Stimulated activated CD4-positive, alpha-beta T cell treated with anti-CD3 and anti-CD28 coated beads, Interleukin-1b, Interleukin-23, amount 100 ng/mL, for 1 hour (primary cell): ENCODE data around the gene CD96.
"Not testable (repeated sequence)": the region's sequence is repeated elsewhere in the genome, so short reads cannot be mapped to it uniquely, and the experiment has no call there.

Experiments used
- DNase-seq, 2 donors: peaks; one replicate each; pipeline ENCODE4 v3.0.0-alpha.2; 2020; ENCODE audit warnings: low read depth in 2 of 2

CD96 gene

DNA sequence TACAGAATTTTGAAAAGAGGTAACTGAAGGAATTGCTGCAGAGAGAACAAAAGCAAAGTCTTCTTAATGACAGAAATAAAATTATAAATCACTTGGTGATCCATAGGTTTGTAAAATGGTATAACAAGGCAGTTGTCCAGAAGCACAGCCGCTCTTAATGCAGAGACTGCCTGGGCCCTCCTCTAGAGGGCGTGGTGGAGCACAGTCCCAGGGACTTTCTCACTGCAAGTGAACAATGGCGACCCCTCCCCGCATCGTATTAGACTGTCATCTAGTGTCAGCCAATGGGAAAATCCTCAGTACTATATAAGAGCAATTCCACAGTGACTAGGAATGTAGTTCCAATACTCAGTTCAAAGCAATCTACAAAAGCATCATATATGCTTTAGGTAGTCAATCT lies 79.5 kb downstream of the CD96 start:
- DNase-seq: no peak

DNA sequence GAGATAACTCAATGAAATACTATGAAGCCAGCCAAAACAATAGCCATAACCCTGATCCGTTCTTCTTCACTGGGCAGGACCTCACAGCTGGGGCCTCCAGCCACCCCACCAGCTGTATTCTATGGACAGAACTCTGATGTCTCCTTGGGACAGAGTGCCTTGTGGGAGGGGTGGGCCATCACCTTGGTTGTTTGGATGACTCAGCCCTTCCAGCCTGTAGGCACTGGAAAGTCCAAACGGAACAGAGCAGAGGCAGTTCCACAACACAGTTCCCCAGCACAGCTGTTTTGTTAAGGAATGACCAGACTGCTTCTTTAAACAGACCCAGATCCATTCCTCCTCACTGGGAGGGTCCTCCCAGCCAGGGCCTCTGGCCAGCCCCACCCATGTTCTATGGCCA lies 85.1 kb downstream of the CD96 start:
- no peak for DNase-seq

DNA sequence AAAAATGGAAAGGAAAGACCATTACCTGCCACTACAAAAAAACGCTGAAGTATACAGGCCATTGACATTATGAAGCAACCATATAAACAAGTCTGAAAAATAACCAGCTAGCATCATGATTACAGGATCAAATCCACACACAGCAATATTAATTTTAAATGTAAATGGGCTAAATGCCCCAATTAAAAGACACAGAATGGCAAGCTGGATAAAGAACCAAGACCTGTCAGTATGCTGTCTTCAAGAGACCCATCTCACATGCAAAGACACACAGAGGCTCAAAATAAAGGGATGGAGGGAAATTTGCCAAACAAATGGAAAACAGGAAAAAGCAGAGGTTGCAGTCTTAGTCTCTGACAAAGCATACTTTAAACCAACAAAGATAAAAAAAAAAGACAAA lies 87.0 kb downstream of the CD96 start:
- DNase-seq: not testable (repeated sequence)

DNA sequence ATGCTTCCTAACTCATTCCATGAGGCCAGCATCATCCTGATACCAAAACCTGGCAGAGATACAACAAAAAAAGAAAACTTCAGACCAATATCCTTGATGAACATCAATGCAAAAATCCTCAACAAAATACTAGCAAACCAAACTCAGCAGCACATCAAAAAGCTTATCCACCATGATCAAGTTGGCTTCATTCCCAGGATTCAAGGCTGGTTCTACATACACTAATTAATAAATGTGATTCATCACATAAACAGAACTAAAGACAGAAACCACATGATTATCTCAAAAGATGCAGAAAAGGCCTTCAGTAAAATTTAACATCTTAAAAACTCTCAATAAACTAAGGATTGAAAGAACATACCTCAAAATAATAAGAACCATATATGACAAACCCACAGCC lies 88.6 kb downstream of the CD96 start:
- not testable (repeated sequence) for DNase-seq

DNA sequence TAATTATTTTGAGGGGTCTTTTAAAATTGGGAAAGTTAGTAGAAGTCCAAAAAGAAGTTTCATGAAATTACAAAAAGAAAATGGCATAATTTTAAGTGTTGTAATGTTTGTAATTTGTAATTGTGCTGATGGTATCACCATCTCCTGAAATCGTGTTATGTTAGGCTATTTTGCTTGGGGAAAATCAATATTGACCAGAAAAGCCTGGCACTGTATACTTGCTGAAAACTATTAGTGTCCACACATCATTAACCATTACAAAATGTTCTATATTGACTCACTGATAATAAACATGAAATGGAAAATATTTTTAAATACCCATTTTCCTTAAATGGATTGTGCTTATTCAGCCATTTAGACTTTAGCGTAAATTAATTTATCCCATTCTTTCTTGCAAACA lies 93.4 kb downstream of the CD96 start:
- no peak for DNase-seq

DNA sequence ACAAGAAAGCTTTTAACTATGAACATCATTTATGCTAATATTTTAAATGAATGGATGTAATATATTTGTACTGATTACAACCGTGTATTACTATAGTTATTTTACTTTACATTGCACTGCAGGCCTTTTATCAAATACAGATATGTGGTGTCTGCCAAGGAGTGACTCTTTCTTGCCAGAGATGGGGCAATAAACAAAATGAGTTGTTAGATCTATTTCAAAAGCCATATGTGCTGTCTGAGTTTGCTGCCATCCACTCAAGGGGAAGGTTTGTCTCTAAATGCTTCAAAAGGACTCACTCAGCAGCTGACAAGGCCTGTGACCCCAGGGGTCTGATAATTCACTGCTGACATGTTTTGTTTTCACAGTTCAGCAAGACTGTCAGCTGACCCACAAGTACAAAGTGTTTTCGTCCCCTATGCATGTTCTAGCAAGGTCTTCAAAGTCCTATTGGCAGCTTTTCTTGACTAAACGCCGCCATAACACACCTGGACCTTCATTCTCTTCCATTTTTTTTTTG lies 94.4 kb downstream of the CD96 start:
- no peak for DNase-seq

DNA sequence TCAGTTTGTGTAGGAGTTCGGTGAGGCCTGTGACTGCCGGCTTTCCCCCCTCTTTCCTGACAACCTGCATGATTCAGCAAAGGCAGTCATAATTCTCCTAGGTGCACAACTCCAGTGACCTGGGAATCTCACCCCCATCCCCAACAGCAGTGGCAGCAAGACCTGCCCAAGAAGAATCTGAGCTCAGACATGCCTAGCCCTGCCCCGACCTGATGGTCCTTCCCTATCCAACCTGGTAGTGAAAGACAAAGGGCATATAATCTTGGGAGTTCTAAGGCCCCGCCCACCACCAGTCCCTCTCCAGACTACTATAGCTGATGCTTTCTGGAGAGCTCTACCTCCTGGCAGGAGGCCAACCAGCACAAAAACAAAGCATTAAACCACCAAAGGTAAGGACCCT lies 97.3 kb downstream of the CD96 start:
- no peak for DNase-seq

DNA sequence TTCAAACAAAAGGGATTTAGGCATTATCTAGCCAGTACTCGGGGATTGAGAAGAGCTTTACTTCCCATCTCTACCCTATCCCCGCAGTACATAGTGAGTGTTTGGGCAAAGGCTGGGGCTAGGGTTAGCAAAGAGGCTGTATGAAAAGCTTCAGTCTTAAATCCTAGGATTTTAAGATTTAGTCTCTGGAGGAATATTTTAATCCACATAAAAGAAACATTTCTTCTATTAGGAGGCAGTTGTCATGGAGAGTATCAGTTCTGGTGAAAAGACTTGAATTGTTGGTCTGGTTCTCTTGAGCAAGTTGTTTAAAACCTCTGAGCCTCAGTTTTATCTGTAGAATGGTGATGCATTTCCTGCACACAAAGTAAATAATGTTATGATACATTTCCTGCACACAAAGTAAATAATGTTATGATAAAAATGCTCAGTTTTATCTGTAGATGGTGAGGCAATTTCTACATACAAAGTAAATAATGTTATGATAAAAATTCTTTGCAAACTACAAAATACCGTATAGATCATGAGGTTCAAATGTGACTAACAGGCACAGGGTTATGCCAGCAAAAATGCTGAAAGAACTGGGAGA lies 107.1 kb downstream of the CD96 start:
- DNase-seq: no peak

DNA sequence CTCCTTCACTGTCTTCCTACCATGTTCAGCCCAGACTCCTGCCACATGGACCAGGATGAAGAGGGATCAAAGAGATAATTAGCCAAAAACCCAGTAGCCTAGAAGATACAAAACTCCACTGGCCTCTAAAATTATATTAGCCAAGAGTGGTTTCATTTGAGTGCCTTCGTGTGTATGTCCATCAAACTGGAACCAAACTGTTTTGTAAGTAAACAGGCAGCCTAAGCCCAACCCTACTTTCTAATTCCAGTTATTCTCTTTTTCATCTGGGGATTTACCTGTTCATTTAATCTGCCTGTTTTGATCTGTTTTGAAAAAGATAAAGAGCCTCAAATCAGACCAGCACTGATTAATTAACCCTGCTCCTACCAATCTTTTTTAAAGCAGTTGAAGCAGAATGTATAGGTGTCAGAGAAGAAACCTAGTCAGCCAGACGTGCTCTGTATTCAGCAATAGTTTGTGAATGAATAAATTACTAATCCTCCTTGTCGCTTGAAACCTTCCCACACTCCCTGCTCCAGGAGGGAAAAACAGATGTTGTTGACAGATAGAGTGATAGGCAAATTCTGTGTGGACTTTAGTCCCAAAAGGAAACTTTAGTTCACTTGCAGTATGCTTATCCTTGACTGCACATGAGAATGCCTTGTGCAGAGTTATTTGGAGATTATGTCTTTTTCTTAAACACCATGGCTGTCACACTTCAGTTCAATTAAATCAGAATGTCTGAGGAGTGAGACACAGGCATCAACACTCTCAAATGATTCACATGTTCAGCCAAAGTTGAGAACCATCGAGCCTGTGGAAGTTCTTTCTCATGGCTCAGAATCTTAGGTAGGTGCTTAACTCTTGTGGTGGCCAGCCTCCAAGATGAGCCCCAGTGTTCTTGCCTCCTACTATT lies 108.6 kb downstream of the CD96 start:
- no peak for DNase-seq

DNA sequence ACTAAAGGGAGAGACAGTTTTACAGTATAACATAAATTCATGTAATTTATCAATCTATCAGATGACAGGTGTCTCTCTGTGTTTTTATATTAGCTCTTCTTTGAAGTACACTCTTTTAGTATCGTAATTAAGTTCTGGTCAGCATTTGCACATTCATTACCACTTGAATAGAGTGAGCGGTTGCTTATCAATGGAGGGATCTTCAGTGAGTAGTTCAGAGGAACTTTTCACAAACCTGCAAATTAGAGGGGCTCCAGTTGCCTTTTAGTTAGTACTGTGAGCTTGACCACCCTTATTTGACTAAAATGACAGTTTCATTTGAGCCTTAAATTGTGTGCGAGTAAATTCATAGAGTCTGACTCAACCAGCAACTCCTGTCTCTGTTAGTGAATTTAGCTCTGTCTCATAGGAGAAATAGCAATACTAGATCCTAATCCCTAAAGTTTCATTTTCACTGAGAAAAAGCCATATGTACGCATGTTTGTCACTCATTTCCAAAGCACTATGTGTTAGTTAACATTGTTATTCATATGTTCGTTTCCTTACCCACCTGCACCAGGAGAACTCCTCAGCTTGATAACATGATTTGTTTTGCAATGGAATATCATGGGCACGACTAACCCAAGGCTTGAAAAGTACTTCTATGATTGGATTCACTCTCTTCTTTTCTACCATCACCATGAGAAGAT lies 110.6 kb downstream of the CD96 start:
- no peak for DNase-seq

DNA sequence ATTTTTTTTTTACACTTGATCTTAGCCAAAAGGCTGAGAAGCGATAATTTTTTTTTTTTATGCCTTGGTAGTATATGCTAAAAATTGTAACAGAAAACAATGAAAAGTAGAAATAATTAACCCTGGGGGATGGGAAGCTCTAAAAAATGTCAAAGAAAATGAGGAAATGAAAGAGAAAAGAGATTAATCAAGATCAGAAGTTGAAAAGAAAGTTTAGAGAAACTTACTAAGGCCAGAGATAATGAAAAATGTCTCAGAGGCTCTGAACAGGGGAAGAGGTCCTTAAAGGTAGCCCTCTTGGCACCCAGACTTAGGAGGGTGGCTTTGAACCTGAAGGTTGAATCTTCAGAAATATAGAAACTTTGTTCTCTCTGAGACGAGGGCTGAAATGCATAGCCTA lies 111.8 kb downstream of the CD96 start:
- no peak for DNase-seq

DNA sequence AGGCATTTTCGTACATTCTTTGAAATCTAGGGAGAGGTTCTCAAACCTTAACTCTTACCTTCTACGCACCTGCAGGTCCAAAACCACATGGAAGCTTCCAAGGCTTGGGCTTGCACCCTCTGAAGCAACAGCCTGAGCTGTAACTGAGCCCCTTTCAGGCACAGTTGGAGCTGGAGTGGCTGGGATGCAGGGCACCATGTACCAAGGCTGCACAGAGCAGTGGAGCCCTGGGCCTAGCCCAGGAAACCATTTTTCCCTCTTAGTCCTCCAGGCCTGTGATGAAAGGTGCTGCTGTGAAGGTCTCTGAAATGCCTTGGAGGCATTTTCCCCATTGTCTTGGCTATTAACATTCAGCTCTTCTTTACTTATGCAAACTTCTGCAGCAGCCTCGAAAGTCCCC lies 120.0 kb downstream of the CD96 start:
- no peak for DNase-seq

DNA sequence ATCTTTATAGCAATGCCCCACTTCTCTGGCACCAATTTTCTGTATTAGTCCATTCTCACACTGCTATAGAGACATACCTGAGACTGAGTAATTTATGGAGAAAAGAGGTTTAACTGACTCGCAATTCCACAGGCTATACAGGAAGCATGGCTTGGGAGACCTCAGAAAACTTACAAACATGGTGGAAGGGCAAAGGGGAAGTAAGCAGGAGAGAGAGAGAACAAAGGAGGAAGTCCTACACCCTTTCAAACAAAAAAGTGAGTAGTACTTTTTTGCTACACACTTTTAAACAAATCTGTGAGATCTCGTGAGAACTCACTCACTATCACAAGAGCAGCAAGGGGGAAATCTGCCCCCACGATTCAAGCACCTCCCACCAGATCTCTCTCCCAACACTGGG lies 120.9 kb downstream of the CD96 start:
- no peak for DNase-seq

DNA sequence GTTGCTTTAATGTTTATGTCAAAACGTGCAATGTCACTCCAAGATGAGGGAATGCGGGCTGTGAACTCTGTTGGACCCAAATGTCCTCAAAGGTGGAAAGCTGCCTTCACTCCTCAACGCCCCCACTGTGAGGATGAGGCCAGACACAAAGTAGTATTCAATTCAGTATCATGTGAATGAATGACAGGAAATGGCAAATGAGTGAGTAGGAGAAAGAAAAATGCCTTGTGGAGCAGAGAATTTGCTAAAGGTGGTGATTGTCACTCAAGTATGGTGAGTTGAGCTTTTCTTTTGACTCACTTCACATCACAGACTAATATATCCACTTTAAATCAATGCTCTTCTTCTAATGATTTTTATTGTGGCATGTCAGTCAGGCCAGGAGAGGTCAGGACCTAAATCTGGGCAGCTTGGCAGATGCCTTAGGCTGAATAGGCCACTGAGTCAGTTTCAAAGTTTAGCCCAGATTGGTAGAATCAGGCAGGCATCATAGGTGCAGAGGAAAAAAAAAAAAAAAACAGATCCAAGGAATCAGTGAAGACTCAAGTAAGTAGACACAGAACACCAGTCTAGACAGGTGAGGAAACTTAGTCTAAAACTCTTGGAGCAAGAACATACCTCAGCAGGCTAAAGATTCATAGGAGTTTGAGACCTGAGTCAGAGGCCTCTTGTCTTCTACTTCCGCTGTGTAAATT lies 124.2 kb downstream of the CD96 start:
- no peak for DNase-seq

DNA sequence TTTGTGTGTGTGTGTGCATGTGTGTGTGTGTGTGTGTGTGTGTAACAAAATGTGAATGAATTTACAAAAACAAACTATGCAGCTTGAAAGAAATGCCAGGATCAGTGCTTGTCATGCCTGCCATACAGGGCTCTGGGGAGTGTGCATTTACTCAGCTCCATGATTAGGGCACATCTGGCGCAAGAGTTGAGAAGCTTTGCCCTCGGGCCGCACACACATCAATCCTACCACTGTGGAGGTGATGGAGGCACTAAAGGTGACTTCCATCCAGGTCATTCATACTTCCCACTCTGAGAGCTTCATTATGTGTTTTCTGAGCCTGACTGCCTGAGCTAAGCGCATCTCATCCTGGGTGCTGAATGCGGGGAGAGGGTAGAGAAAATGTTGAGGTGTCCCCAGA lies 125.2 kb downstream of the CD96 start:
- no peak for DNase-seq

DNA sequence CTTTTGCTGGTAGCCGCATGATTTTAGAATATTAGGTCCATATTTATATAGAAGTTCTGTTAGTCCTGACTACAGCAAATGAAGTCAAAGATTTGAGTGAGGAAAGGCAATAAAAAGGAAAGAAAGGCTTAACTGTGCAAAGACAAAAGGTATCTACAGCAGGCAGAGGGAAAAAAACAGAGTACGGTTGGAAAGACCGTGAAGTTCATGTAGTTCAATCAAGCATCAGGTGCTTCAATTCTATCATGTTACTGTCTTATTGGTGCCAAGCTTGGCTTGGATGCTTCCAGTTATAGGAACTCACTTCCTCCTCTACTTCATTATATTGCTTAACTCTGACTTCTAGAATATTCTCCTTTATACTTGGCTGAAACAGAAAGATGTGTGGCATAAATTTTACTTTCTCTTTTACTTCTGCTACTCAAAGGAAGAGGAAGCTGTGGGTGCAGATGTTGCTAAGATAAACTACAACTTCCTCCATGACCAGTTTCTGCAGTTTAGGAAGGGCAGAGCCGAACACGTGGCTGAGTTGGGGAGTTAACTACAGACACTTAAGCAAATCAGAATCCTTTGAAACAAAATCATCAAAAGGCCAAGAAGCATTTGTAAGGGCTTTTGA lies 125.7 kb downstream of the CD96 start:
- peak; percentile 20 to 34 for DNase-seq

DNA sequence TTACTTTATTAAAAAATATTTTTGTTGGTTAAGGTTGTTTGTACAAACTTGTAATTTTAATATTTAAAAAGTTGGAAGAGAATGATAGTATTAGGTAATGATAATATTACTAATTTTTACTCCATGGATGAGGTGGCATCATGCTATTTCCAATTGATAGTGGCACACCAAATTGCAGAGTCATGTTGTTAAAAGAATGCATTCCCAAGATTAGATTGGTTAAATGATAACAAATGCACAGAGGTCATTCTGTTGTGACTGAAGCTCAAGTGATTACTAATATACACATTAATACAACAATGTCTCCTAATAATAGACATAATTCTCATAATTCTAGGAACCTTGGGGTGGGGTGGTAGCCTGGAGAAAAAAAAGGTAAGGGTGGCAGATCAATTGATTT lies 126.3 kb downstream of the CD96 start:
- DNase-seq: no peak

DNA sequence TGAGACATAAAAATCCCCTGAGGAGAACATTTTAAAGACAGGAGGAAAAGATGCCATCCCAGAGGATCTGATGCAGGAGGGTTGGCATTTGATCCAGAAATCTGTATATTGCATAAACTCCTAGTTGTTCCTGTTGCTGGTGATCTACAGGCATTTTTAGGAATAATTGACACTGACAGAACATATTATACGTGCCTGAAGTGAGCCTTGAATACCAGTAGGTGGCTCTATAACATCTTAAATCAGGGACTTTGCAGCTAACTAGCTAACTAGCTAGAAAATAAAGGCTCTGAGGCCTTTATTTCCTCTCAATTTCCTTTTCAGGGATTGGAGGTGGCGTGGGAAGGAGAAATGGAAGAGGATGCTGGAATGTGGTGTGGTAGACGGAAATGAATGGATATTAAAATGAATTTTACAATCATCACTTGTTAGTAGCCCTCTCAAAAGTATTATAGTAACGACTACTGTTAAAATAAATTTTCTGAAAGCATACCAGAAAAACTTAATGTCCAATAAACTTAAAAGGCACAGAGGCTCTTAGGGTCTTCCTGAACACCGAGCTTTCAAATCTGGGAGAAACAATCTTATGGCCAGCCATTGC lies 127.0 kb downstream of the CD96 start:
- no peak for DNase-seq

DNA sequence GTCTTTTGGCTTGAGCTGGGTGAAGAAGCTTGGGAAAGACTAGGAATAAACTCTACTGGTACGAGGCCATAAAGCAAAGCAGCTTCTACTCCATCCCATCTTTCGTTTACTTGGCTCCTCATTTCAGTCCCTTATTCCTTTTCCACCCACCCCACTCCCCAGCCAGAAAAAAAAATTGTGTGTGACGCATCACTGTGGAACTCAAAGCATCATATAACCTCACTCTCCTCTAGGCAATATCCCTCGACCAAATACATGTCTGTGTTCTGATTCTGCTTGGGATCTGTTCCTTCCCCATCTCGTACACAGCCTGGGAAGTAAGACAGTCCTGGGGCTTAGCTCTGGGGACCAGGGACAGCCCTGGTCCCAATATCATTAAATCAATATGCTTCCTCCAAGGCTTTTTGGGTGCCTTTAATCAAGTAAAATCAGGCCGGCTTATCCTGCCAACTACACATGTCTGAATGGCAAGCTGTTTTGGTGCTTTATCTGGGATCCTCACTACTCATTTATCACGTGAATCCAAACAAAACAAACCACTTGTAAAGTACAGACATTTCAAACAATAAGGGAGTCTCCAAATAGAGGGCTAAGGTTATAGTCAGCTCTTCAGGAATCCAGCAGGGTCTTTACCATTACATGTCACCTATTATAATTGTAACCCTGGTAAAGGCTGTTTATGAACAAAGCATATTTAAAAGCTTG lies 128.1 kb downstream of the CD96 start:
- no peak for DNase-seq

DNA sequence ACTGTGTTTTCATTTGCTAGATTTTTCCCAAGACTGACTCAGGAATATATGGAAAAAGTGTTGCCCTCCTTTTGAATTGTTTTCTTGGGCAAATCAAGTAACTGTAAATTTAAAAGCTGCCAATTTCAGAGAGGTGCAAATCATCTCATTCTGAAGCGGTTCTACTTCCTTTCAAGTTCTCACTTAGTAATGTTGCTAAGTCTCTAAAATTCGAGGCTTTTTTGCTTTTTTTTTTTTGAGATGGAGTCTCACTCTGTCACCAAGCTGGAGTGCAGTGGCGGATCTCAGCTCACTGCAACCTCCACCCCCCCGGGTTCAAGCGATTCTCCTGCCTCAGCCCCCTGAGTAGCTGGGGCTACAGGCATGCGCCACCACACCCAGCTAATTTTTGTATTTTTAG lies 130.5 kb downstream of the CD96 start:
- not testable (repeated sequence) for DNase-seq

DNA sequence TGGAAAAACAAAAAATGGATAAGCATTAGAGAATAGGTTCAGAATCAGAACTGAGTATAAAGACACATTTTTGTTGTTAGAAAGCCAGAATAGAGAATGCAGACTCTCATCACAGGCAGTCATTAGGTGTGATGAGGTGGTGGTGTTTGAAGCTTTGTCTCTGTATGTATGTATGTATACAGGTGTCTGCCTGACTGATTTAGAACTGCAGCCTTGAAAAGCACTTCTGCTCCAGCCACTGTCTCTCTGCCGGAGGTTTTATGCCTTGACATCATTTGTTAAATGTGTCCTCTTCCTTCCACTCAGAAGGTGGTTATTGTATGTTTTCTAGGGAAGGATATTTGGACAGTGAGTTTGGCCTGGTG lies 133.8 kb downstream of the CD96 start:
- no peak for DNase-seq
